Testis (tissue), 2 donors: ENCODE measurements around the gene IL18.

Experiments used
- POLR2A ChIP-seq: fragments of 450-650 bp; IDR thresholded peaks from one replicate; pipeline ENCODE4 v1.6.1; 2017; ENCODE audit warnings: antibody characterized with exemption, mild to moderate bottlenecking, moderate library complexity
- TF ChIP-seq, protein P1 (sequence below), 3 experiments: fragments of 450-650 bp in 2 of 3; fragments of 200-600 bp in 1 of 3; sonication (generic) in 1 of 3; IDR thresholded peaks; one replicate each; pipeline ENCODE4 v1.5.1; 2016 to 2019; ENCODE audit warnings: antibody characterized with exemption in 3 of 3, mild to moderate bottlenecking in 2 of 3, moderate library complexity in 1 of 3

DNA sequence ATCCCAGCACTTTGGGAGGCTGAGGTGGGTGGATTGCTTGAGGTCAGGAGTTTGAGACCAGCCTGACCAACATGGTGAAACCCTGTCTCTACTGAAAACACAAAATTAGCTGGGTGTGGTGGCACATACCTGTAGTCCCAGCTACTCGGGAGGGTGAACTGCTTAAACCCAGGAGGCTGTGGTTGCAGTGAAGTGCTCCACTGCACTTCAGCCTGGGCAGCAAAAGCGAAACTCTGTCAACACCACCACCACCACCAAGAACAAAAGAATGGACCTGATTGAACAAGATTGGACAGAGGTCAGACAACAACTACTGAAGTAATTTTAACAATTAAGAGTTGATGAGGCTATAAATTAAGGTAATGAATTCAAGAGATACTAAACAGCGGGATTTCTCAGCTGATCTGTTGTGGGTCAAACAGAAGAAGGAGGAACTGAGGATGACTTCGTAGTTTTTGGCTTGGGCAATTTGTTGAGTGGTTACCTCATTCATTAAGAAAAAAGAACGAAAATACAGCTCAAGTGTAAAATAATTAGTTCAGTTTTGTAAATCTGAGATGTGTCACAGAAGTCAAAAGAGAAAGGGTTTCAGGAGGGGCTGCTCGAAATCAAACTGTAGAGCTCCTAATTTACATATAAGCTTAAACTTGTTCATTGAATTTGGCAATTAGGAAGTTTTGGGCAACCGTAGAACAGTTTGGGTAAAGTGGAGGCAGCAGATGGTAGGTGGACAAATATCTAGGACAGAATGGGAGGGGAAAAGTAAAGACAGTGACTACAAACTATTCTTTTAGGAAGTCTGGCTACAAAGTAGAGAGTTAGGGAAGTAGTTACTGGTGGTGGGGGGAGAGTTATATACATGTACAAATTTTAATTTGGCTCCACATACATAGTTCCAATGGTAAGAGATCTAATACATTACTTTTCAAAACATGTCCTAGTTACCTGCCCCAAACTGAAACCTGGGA is 4.5 kb downstream of the IL18 start:
- TF ChIP-seq POLR2A = no peak
- TF ChIP-seq, protein P1, sequence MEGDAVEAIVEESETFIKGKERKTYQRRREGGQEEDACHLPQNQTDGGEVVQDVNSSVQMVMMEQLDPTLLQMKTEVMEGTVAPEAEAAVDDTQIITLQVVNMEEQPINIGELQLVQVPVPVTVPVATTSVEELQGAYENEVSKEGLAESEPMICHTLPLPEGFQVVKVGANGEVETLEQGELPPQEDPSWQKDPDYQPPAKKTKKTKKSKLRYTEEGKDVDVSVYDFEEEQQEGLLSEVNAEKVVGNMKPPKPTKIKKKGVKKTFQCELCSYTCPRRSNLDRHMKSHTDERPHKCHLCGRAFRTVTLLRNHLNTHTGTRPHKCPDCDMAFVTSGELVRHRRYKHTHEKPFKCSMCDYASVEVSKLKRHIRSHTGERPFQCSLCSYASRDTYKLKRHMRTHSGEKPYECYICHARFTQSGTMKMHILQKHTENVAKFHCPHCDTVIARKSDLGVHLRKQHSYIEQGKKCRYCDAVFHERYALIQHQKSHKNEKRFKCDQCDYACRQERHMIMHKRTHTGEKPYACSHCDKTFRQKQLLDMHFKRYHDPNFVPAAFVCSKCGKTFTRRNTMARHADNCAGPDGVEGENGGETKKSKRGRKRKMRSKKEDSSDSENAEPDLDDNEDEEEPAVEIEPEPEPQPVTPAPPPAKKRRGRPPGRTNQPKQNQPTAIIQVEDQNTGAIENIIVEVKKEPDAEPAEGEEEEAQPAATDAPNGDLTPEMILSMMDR (IDR thresholded peaks at IDR 0.05) = no peak
